ENCODE measurements around the gene SFXN3. TPM values are rescaled to one million over a fixed set of nuclear protein-coding genes. Genes with fewer than 3 reads are reported as not detected.

The SFXN3 gene
- polyA plus RNA-seq, 1 experiment: 77.8 TPM

GRCh38 chr10:101038484-101038883, 7.5 kb downstream of the SFXN3 start:
- TF ChIP-seq CTCF (IDR thresholded peaks at IDR 0.05; ENCODE audit: low read depth, low read length): no peak
- no peak overlapping the region for H3K27ac ChIP-seq (ENCODE audit: low read depth, low read length)
- POLR2A ChIA-PET: interaction anchor here (0.5 kb wide), 1 partner anchor 13 kb away, joined by 3 read pairs; no protein-coding TSS in a partner anchor
- H3K27me3 ChIP-seq (ENCODE audit: control insufficient read depth, insufficient read depth, low read length): no peaks in the 10 kb centered on the region
- CTCF ChIA-PET: interaction anchor here (0.6 to 17.3 kb wide), 5 partner anchors 10 to 46 kb away, joined by 3 to 414 read pairs (median 7); partner anchors contain the start of gene KAZALD1
- H3K9me3 ChIP-seq (ENCODE audit: control insufficient read depth, insufficient read depth, low read length): no peaks in the 10 kb centered on the region
- DNase-seq (ENCODE audit: low read depth, low spot score): no peak
- H3K4me3 ChIP-seq (ENCODE audit: low read depth, low read length): no peak overlapping the region

DNA sequence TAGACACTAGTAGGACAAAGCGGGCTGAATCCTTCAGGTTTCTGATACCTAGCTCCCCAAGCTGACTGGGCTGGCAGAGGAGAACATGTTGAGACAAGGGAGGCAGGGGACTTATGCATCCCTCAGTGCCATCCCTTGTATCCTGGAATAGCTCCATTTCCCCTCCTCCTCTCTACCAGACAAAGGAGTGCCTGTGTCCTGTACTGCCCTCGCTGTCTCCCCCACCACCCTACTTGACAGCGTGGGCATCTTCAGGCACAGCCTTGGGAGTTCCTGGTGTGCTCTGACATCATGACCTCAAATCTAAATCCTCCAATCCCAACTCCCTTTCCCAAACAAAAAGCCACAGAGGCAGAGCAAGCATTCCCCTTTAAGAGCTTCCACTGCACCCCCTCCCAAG, 9.0 kb downstream of the SFXN3 start:
- CTCF ChIA-PET: interaction anchor here (0.6 to 17.3 kb wide), 6 partner anchors 11 to 1039 kb away, joined by 4 to 414 read pairs (median 20); partner anchors contain the start of genes KAZALD1 and LZTS2
- Histone ChIP-seq H3K9me3 (ENCODE audit: control insufficient read depth, insufficient read depth, low read length) (no peaks in the 10 kb centered on the region), H3K4me3 (ENCODE audit: low read depth, low read length) (no peak overlapping the region), H3K27ac (ENCODE audit: low read depth, low read length) (no peak overlapping the region), H3K27me3 (ENCODE audit: control insufficient read depth, insufficient read depth, low read length) (no peaks in the 10 kb centered on the region)
- POLR2A ChIA-PET: interaction anchor here (0.7 to 2.6 kb wide), 2 partner anchors 8 to 10 kb away, joined by 5 to 7 read pairs; no protein-coding TSS in a partner anchor
- TF ChIP-seq CTCF (IDR thresholded peaks at IDR 0.05; ENCODE audit: low read depth, low read length): no peak
- DNase-seq (ENCODE audit: low read depth, low spot score): no peak

GRCh38 chr10:101040851-101041250, 9.8 kb downstream of the SFXN3 start:
- no peak overlapping the region for H3K4me3 ChIP-seq (ENCODE audit: low read depth, low read length)
- no peak overlapping the region for H3K27ac ChIP-seq (ENCODE audit: low read depth, low read length)
- ChIA-PET POLR2A (interaction anchor here (1.0 to 3.2 kb wide), 5 partner anchors 9 to 101 kb away, joined by 3 to 30 read pairs (median 7); partner anchors contain the start of gene KAZALD1), CTCF (interaction anchor here (0.6 to 17.3 kb wide), 16 partner anchors 10 to 1038 kb away, joined by 3 to 414 read pairs (median 8); partner anchors contain the start of genes KAZALD1, PDZD7 and SFXN3)
- H3K27me3 ChIP-seq (ENCODE audit: control insufficient read depth, insufficient read depth, low read length): no peaks in the 10 kb centered on the region
- DNase-seq (ENCODE audit: low read depth, low spot score): no peak
- no peaks in the 10 kb centered on the region for H3K9me3 ChIP-seq (ENCODE audit: control insufficient read depth, insufficient read depth, low read length)
- TF ChIP-seq CTCF (IDR thresholded peaks at IDR 0.05; ENCODE audit: low read depth, low read length): no peak

- no peak overlapping the region for H3K27ac ChIP-seq (ENCODE audit: low read depth, low read length)
- peak; percentile 79 for DNase-seq (ENCODE audit: low read depth, low spot score)
- POLR2A ChIA-PET: interaction anchor here (0.6 to 3.2 kb wide), 6 partner anchors 9 to 105 kb away, joined by 3 to 30 read pairs (median 7); partner anchors contain the start of gene KAZALD1
- CTCF ChIA-PET: interaction anchor here (0.6 to 17.3 kb wide), 23 partner anchors 10 to 1037 kb away, joined by 3 to 414 read pairs (median 5); partner anchors contain the start of genes KAZALD1, PDZD7 and SFXN3
- no peaks in the 10 kb centered on the region for H3K9me3 ChIP-seq (ENCODE audit: control insufficient read depth, insufficient read depth, low read length)
- peak; percentile 92 for TF ChIP-seq CTCF (IDR thresholded peaks at IDR 0.05; ENCODE audit: low read depth, low read length)
- H3K4me3 ChIP-seq (ENCODE audit: low read depth, low read length): no peak overlapping the region
- no peaks in the 10 kb centered on the region for H3K27me3 ChIP-seq (ENCODE audit: control insufficient read depth, insufficient read depth, low read length)
Measured at GRCh38 chr10:101041252-101041761, 10.3 kb downstream of the SFXN3 start.

- Histone ChIP-seq H3K4me3 (ENCODE audit: low read depth, low read length) (peak overlapping the region; percentile 58), H3K27me3 (ENCODE audit: control insufficient read depth, insufficient read depth, low read length) (no peaks in the 10 kb centered on the region), H3K27ac (ENCODE audit: low read depth, low read length) (peak overlapping the region; percentile 84), H3K9me3 (ENCODE audit: control insufficient read depth, insufficient read depth, low read length) (no peaks in the 10 kb centered on the region)
- ChIA-PET POLR2A (interaction anchor here (0.6 to 3.2 kb wide), 8 partner anchors 8 to 100 kb away, joined by 3 to 30 read pairs (median 6); partner anchors contain the start of genes KAZALD1, PDZD7 and SFXN3), CTCF (interaction anchor here (0.6 to 17.3 kb wide), 13 partner anchors 9 to 172 kb away, joined by 3 to 414 read pairs (median 8); partner anchors contain the start of genes KAZALD1, PDZD7 and SFXN3)
- DNase-seq (ENCODE audit: low read depth, low spot score): no peak
- TF ChIP-seq CTCF (IDR thresholded peaks at IDR 0.05; ENCODE audit: low read depth, low read length): no peak
Measured at GRCh38 chr10:101042118-101042517, 11.1 kb downstream of the SFXN3 start.
